ENCODE results near the gene STX8.
"Not testable (repeated sequence)": the region's sequence is repeated elsewhere in the genome, so short reads cannot be mapped to it uniquely, and the experiment has no call there.

STX8 gene

DNA sequence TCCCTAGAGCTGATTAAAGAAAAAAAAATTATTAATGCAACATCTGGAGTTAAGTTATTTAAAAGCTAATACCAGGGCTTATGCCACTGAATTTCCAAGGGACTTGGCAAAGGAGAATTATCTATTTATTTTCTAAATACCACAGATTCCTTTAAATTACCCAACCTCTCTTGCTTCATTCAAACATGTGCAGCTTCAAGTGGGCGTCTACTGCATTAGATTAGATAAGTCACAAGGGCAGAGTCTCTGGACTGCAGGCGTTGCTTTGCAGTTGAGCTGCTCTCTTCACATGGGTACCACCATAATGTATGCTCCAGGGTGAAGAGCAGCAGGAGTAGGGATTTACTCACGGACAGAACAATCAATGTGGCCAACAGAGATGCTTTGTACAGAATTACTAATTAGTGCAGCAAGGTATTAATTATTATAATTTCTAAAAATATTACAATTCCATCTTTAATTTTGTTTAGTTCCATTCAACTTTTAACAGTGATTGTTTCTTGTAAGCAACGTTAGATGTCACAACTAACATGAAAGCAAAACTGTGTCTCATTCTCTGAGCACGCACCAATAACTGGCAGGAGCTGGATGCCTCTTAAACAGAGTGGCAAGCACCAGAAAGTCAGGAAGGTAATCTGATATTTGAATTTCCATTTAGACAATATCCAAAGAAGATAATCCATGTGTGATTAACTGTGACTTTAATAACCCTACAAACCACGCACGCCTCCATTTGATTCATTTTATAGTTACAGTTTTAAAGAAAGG is 214.2 kb downstream of the STX8 start:
- peaks cover 27% of the 10 kb centered on the region for H3K4me1 Mint-ChIP-seq
- H3K36me3 Mint-ChIP-seq (ENCODE audit: low read depth) = no peaks in the 10 kb centered on the region
- peaks cover 5% of the 10 kb centered on the region for H3K27me3 Mint-ChIP-seq (ENCODE audit: low read depth)
- no peak overlapping the region for H3K27ac Mint-ChIP-seq
- TF ChIP-seq, protein P1, sequence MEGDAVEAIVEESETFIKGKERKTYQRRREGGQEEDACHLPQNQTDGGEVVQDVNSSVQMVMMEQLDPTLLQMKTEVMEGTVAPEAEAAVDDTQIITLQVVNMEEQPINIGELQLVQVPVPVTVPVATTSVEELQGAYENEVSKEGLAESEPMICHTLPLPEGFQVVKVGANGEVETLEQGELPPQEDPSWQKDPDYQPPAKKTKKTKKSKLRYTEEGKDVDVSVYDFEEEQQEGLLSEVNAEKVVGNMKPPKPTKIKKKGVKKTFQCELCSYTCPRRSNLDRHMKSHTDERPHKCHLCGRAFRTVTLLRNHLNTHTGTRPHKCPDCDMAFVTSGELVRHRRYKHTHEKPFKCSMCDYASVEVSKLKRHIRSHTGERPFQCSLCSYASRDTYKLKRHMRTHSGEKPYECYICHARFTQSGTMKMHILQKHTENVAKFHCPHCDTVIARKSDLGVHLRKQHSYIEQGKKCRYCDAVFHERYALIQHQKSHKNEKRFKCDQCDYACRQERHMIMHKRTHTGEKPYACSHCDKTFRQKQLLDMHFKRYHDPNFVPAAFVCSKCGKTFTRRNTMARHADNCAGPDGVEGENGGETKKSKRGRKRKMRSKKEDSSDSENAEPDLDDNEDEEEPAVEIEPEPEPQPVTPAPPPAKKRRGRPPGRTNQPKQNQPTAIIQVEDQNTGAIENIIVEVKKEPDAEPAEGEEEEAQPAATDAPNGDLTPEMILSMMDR (IDR thresholded peaks at IDR 0.05; ENCODE audit: unreplicated experiment in 3 of 3) = no peak
- H3K4me3 Mint-ChIP-seq = no peak overlapping the region
- H3K9me3 Mint-ChIP-seq = no peaks in the 10 kb centered on the region

DNA sequence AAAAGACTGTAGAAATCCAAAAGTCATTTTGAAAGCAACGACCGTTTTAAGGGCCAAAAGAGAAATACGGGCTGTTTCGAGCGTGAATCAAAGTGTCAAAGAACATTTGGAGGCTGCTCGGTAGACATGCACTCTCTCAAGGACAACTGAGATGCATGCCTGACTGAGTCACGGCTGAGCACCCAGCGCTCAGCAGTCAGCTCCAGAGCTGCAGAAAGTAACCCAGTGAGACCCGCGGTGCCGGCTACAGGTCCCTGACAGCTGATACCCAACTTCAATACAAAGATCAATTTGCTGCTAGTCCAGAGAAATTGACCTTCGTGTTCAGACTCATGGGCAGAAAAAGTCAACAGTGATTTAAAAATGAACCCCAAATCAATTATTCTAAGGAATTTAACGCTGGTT is 214.9 kb downstream of the STX8 start:
- Mint-ChIP-seq H3K9me3 (no peaks in the 10 kb centered on the region), H3K36me3 (ENCODE audit: low read depth) (no peaks in the 10 kb centered on the region)

DNA sequence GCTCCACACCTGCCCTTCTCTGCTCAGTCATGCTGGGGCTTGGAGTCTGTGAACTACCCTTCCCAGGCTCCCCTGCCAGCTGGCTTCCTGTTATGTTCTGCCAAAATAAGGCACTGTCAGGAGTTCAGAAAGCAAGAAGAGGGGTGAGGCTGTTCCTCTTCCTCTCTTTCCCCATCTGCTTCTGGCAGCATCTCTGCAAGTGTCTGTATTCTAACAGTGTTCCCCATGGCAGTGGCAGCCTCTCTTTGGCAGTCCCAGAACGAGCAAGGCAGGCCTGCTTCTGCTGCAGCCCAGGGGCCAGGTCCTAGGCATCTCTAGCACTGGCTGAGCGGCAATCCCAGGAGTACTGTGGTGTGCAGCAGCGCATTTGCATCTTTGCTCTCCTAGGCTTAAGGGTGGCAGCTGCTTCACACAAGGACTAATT is 219.1 kb downstream of the STX8 start:
- no peak overlapping the region for H3K27ac Mint-ChIP-seq
- H3K36me3 Mint-ChIP-seq (ENCODE audit: low read depth) = no peaks in the 10 kb centered on the region
- TF ChIP-seq, protein P1 (IDR thresholded peaks at IDR 0.05; ENCODE audit: unreplicated experiment in 3 of 3) = no peak
- H3K27me3 Mint-ChIP-seq (ENCODE audit: low read depth) = peaks cover 8% of the 10 kb centered on the region
- no peak overlapping the region for H3K4me3 Mint-ChIP-seq
- H3K9me3 Mint-ChIP-seq = peaks cover 4% of the 10 kb centered on the region
- H3K4me1 Mint-ChIP-seq = peaks cover 25% of the 10 kb centered on the region

More for the DNA sequence above, 214.9 kb downstream of the STX8 start:
- H3K27me3 Mint-ChIP-seq (ENCODE audit: low read depth) = peaks cover 5% of the 10 kb centered on the region
- H3K27ac Mint-ChIP-seq = no peak overlapping the region
- TF ChIP-seq, protein P1 (IDR thresholded peaks at IDR 0.05; ENCODE audit: unreplicated experiment in 3 of 3) = no peak
- H3K4me3 Mint-ChIP-seq = peak overlapping the region in 1 of 3 experiments; percentile 15
- H3K4me1 Mint-ChIP-seq = peaks cover 30% of the 10 kb centered on the region

DNA sequence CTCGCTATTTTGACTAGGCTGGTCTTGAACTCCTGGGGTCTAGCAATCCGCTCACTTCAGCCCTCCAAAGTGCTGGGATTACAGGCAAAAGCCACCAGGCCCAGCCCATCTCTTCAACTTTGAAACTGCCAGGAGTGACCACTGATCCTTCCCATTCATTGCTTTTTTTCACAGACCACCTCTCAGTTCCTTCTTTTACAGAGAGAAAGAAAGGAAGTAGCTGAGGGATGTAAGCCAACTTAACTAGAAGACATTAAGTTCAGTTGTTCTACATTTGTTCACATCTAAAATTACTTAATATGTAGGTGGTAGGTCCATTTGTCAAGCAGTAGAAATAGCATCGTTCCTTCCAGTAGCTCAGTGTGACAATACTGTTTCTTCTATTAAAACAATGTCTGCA is 219.8 kb downstream of the STX8 start:
- no peak overlapping the region for H3K4me3 Mint-ChIP-seq
- no peak overlapping the region for H3K27ac Mint-ChIP-seq
- H3K9me3 Mint-ChIP-seq = peaks cover 4% of the 10 kb centered on the region
- TF ChIP-seq, protein P1 (IDR thresholded peaks at IDR 0.05; ENCODE audit: unreplicated experiment in 3 of 3) = no peak
- H3K27me3 Mint-ChIP-seq (ENCODE audit: low read depth) = peaks cover 8% of the 10 kb centered on the region
- H3K36me3 Mint-ChIP-seq (ENCODE audit: low read depth) = no peaks in the 10 kb centered on the region
- H3K4me1 Mint-ChIP-seq = peaks cover 18% of the 10 kb centered on the region

DNA sequence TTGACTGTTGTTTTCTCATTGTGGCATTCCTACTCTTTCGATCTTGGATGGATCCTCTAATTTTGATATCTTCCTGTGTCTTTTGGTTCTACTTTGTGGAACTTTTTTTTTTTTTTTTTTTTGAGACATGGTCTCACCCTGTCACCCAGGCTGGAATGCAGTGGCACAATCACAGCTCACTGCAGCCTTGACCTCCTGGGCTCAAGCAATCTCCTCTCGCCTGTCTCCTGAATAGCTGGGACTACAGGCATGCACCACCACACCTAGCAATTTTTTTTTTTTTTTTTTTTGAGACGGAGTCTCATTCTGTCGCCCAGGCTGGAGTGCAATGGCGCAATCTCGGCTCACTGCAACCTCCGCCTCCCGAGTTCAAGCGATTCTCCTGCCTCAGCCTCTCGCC is 220.4 kb downstream of the STX8 start:
- not testable (repeated sequence) for H3K27me3 Mint-ChIP-seq (ENCODE audit: low read depth); H3K9me3 Mint-ChIP-seq; H3K4me3 Mint-ChIP-seq; H3K27ac Mint-ChIP-seq; H3K36me3 Mint-ChIP-seq (ENCODE audit: low read depth)
- peaks cover 16% of the 10 kb centered on the region for H3K4me1 Mint-ChIP-seq

DNA sequence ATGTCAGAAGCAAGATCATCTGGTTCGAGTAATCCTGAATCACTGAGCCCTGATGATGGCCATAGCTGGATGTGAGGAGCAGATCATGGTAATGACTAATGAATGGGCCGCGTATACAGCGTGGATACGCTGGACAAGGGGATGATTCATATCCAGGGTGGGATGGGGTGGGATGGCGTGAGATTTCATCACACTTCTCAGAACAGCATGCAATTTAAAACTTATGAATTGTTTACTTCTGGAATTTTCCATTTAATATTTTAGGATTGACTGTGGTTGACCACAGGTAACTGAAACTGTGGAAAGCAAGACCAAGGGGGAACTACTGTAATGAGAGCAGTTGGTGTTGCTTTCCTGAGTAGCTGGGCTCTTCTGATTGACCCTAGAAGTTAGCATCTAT is 225.5 kb downstream of the STX8 start:
- H3K9me3 Mint-ChIP-seq = peaks cover 4% of the 10 kb centered on the region
- no peak overlapping the region for H3K4me3 Mint-ChIP-seq
- peaks cover 4% of the 10 kb centered on the region for H3K27me3 Mint-ChIP-seq (ENCODE audit: low read depth)
- H3K36me3 Mint-ChIP-seq (ENCODE audit: low read depth) = no peaks in the 10 kb centered on the region
- H3K4me1 Mint-ChIP-seq = peaks cover 6% of the 10 kb centered on the region
- no peak overlapping the region for H3K27ac Mint-ChIP-seq
- TF ChIP-seq, protein P1 (IDR thresholded peaks at IDR 0.05; ENCODE audit: unreplicated experiment in 3 of 3) = no peak

Data from nephron (organoid).